ENCODE data around the gene KRT85.
"Not testable (repeated sequence)": the region's sequence is repeated elsewhere in the genome, so short reads cannot be mapped to it uniquely, and the experiment has no call there.

The KRT85 gene

GRCh38 chr12:52346593-52346992, 20.7 kb downstream of the KRT85 start:
- Histone ChIP-seq H3K27ac (no peak overlapping the region), H3K79me2 (no peaks in the 10 kb centered on the region), H2AFZ (no peak overlapping the region), H3K4me2 (ENCODE audit: low read length) (no peak overlapping the region), H3K4me3 (ENCODE audit: low read depth, low read length) (no peak overlapping the region), H3K36me3 (ENCODE audit: control insufficient read depth, insufficient read depth, low read length) (no peaks in the 10 kb centered on the region), H3K9me3 (ENCODE audit: control insufficient read depth, low read length) (no peaks in the 10 kb centered on the region), H3K9ac (no peak overlapping the region), H3K4me1 (peaks cover 6% of the 10 kb centered on the region), H3K27me3 (ENCODE audit: control insufficient read depth, insufficient read depth, low read length) (no peaks in the 10 kb centered on the region)
- no peak for TF ChIP-seq CTCF (IDR thresholded peaks at IDR 0.05)

- not testable (repeated sequence) for H3K4me2 ChIP-seq (ENCODE audit: low read length); H3K4me3 ChIP-seq (ENCODE audit: low read depth, low read length); H3K27ac ChIP-seq; H3K4me1 ChIP-seq; H3K79me2 ChIP-seq; H3K36me3 ChIP-seq (ENCODE audit: control insufficient read depth, insufficient read depth, low read length); H3K9ac ChIP-seq; H2AFZ ChIP-seq; H3K9me3 ChIP-seq (ENCODE audit: control insufficient read depth, low read length); H3K27me3 ChIP-seq (ENCODE audit: control insufficient read depth, insufficient read depth, low read length)
Observed at GRCh38 chr12:52345041-52345440, 22.2 kb downstream of the KRT85 start.

GRCh38 chr12:52344111-52344510, 23.2 kb downstream of the KRT85 start:
- Histone ChIP-seq H3K79me2 (no peaks in the 10 kb centered on the region), H3K4me2 (ENCODE audit: low read length) (no peak overlapping the region), H3K27me3 (ENCODE audit: control insufficient read depth, insufficient read depth, low read length) (no peaks in the 10 kb centered on the region), H3K36me3 (ENCODE audit: control insufficient read depth, insufficient read depth, low read length) (no peaks in the 10 kb centered on the region), H2AFZ (no peak overlapping the region), H3K4me1 (peaks cover 6% of the 10 kb centered on the region), H3K27ac (no peak overlapping the region), H3K9me3 (ENCODE audit: control insufficient read depth, low read length) (no peaks in the 10 kb centered on the region), H3K4me3 (ENCODE audit: low read depth, low read length) (no peak overlapping the region), H3K9ac (no peak overlapping the region)
- TF ChIP-seq CTCF (IDR thresholded peaks at IDR 0.05): no peak

GRCh38 chr12:52343550-52343949, 23.7 kb downstream of the KRT85 start:
- no peaks in the 10 kb centered on the region for H3K36me3 ChIP-seq (ENCODE audit: control insufficient read depth, insufficient read depth, low read length)
- H3K4me3 ChIP-seq (ENCODE audit: low read depth, low read length): no peak overlapping the region
- no peak overlapping the region for H3K9ac ChIP-seq
- no peak overlapping the region for H2AFZ ChIP-seq
- peaks cover 6% of the 10 kb centered on the region for H3K4me1 ChIP-seq
- no peak overlapping the region for H3K4me2 ChIP-seq (ENCODE audit: low read length)
- no peak for TF ChIP-seq CTCF (IDR thresholded peaks at IDR 0.05)
- H3K27ac ChIP-seq: no peak overlapping the region
- no peaks in the 10 kb centered on the region for H3K79me2 ChIP-seq
- H3K27me3 ChIP-seq (ENCODE audit: control insufficient read depth, insufficient read depth, low read length): no peaks in the 10 kb centered on the region
- H3K9me3 ChIP-seq (ENCODE audit: control insufficient read depth, low read length): no peaks in the 10 kb centered on the region

- no peak overlapping the region for H3K27ac ChIP-seq
- H3K4me3 ChIP-seq (ENCODE audit: low read depth, low read length): no peak overlapping the region
- no peak for TF ChIP-seq CTCF (IDR thresholded peaks at IDR 0.05)
- H3K9me3 ChIP-seq (ENCODE audit: control insufficient read depth, low read length): no peaks in the 10 kb centered on the region
- H3K9ac ChIP-seq: no peak overlapping the region
- H3K36me3 ChIP-seq (ENCODE audit: control insufficient read depth, insufficient read depth, low read length): no peaks in the 10 kb centered on the region
- H3K27me3 ChIP-seq (ENCODE audit: control insufficient read depth, insufficient read depth, low read length): no peaks in the 10 kb centered on the region
- no peak overlapping the region for H3K4me2 ChIP-seq (ENCODE audit: low read length)
- peaks cover 6% of the 10 kb centered on the region for H3K4me1 ChIP-seq
- H2AFZ ChIP-seq: no peak overlapping the region
- no peaks in the 10 kb centered on the region for H3K79me2 ChIP-seq
Observed at GRCh38 chr12:52342781-52343490, 24.3 kb downstream of the KRT85 start.
